Brain microvascular endothelial cell (primary cell): ENCODE measurements around the gene APOA4.

Experiments used
- DNase-seq: peaks from one replicate; pipeline ENCODE4 v3.0.0-alpha.2; 2020
- H3K27ac ChIP-seq: fragments of 250-450 bp; sonication (Bioruptor Pico); 2 replicates; pipeline ENCODE4 v1.5.1; 2020; ENCODE audit warnings: mild to moderate bottlenecking, moderate library complexity
- H3K27me3 ChIP-seq: fragments of 250-450 bp; sonication (Bioruptor Pico); replicated peaks from 2 replicates; pipeline ENCODE4 v1.5.1; 2020; ENCODE audit warnings: mild to moderate bottlenecking
- H3K36me3 ChIP-seq: fragments of 250-450 bp; sonication (Bioruptor Pico); replicated peaks from 2 replicates; pipeline ENCODE4 v1.5.1; 2020; ENCODE audit warnings: mild to moderate bottlenecking
- H3K4me3 ChIP-seq: 2 replicates; pipeline ENCODE4 v1.5.1; 2011; ENCODE audit warnings: low read depth, mild to moderate bottlenecking, control low read depth, low read length, moderate library complexity
- CTCF ChIP-seq: IDR thresholded peaks from 2 replicates; pipeline ENCODE4 v1.5.1; 2011; ENCODE audit warnings: low read depth, mild to moderate bottlenecking, moderate library complexity, low read length, control low read depth, inconsistent platforms; ENCODE audit errors: missing control alignments
- in situ Hi-C: cut with HindIII; loops from 2 replicates; pipeline ENCODE4 v1.10.0; 2017; ENCODE audit warnings: low sequenced_read_pairs, low pct_ligation_motif_present

APOA4 gene

DNA sequence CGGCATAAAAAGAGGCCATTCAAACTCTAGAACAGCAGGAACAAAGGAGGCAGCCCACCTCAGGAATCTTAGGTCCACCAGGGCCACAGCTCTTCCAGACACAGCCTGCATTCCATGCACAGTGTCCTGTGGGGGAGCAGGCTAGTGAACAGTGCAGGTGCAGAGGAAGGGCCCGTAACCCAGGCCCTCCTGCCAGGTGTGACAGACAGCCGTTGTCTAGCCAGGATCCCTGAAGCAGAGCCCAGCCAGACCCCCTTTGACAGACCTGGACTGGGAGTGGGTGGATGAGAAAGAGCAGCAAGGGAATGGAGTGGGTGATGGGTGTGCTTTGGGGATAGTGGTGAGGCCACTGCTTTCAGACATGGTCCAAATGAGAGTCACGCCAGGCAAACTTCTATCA lies 34.1 kb downstream of the APOA4 start:
- peaks cover 26% of the 10 kb centered on the region for H3K36me3 ChIP-seq
- DNase-seq: no peak
- in situ Hi-C loops: no loop called here
- no peaks in the 10 kb centered on the region for H3K27me3 ChIP-seq
- TF ChIP-seq CTCF: no peak
- H3K27ac ChIP-seq: no peak overlapping the region
- H3K4me3 ChIP-seq: no peak overlapping the region

- Histone ChIP-seq H3K27me3 (no peaks in the 10 kb centered on the region), H3K27ac (no peak overlapping the region), H3K36me3 (peaks cover 29% of the 10 kb centered on the region), H3K4me3 (peak overlapping the region; percentile 79)
- no peak for TF ChIP-seq CTCF
- DNase-seq: no peak
- in situ Hi-C loops: no loop called here
Observed at GRCh38 chr11:116788534-116788933, 34.6 kb downstream of the APOA4 start.

- DNase-seq: peak; percentile 65
- H3K4me3 ChIP-seq: peak within 1 kb of the TSS; percentile 79
- peaks cover 35% of the 10 kb centered on the region for H3K36me3 ChIP-seq
- in situ Hi-C loops: no loop called here
- TF ChIP-seq CTCF: no peak
- H3K27me3 ChIP-seq: no peaks in the 10 kb centered on the region
- H3K27ac ChIP-seq: peak within 1 kb of the TSS; percentile 79
Observed at GRCh38 chr11:116787786-116788486, 35.2 kb downstream of the APOA4 start, which contains the start of gene ZPR1. ZPR1 (minus strand) TSS chr11:116788023; CDS start chr11:116787990, 33 bp downstream.

- in situ Hi-C loops: no loop called here
- Histone ChIP-seq H3K36me3 (peaks cover 40% of the 10 kb centered on the region), H3K4me3 (peak overlapping the region; percentile 79), H3K27me3 (no peaks in the 10 kb centered on the region), H3K27ac (peak overlapping the region; percentile 79)
- no peak for TF ChIP-seq CTCF
- DNase-seq: no peak
Observed at GRCh38 chr11:116787436-116787785, 35.7 kb downstream of the APOA4 start.

- TF ChIP-seq CTCF: no peak
- in situ Hi-C loops: no loop called here
- Histone ChIP-seq H3K4me3 (peak overlapping the region; percentile 79), H3K27me3 (no peaks in the 10 kb centered on the region), H3K27ac (no peak overlapping the region), H3K36me3 (peaks cover 44% of the 10 kb centered on the region)
- DNase-seq: no peak
Observed at GRCh38 chr11:116786966-116787365, 36.1 kb downstream of the APOA4 start.

GRCh38 chr11:116786326-116786725 lies 36.8 kb downstream of the APOA4 start:
- H3K36me3 ChIP-seq: peaks cover 48% of the 10 kb centered on the region
- TF ChIP-seq CTCF: no peak
- in situ Hi-C loops: no loop called here
- H3K27me3 ChIP-seq: no peaks in the 10 kb centered on the region
- H3K27ac ChIP-seq: no peak overlapping the region
- no peak overlapping the region for H3K4me3 ChIP-seq
- no peak for DNase-seq
